Activated CD8-positive, alpha-beta T cell treated with anti-CD3 and anti-CD28 coated beads for 36 hours (primary cell): Measurements from ENCODE around the gene ELP6. TPM values are rescaled to one million over a fixed set of nuclear protein-coding genes. Genes with fewer than 3 reads are reported as not detected.
A peak's percentile ranks its signal among the peaks of the same experiment; 100 is the strongest.

Experiments used
- ATAC-seq: fragments of 200-7000 bp; cut with Tn5 transposase; one replicate; pipeline ENCODE4 v1.10.0; 2021; ENCODE audit warnings: mild to moderate bottlenecking, moderate library complexity
- CTCF ChIA-PET: fragments of 350-600 bp; sonication (Branson Sonifier 250); formaldehyde crosslinking; loops from one replicate; lab custom pipeline; 2021; ENCODE audit warnings: antibody characterized with exemption; lab: Charles Lee
- POLR2A ChIA-PET: fragments of 350-600 bp; sonication (Branson Sonifier 250); formaldehyde crosslinking; loops from one replicate; lab custom pipeline; 2021; ENCODE audit warnings: antibody characterized with exemption; lab: Charles Lee
- DNase-seq: peaks from one replicate; pipeline ENCODE4 v3.0.0-alpha.2; 2020
- H3K27ac Mint-ChIP-seq: one replicate; pipeline ENCODE4 v1.8.0; 2021; ENCODE audit warnings: mild to moderate bottlenecking, mixed read lengths
- H3K27me3 Mint-ChIP-seq: one replicate; pipeline ENCODE4 v1.8.0; 2021; ENCODE audit warnings: mixed read lengths
- H3K36me3 Mint-ChIP-seq: one replicate; pipeline ENCODE4 v1.8.0; 2021; ENCODE audit warnings: low read depth, mixed read lengths
- H3K4me1 Mint-ChIP-seq: one replicate; pipeline ENCODE4 v1.8.0; 2021; ENCODE audit warnings: low read depth, mixed read lengths
- H3K4me3 Mint-ChIP-seq: one replicate; pipeline ENCODE4 v1.8.0; 2021; ENCODE audit warnings: mild to moderate bottlenecking, moderate library complexity, mixed read lengths
- H3K9me3 Mint-ChIP-seq: one replicate; pipeline ENCODE4 v1.8.0; 2021; ENCODE audit warnings: mixed read lengths
- intact Hi-C: fragments of 100-400 bp; cut with micrococcal nuclease; formaldehyde crosslinking; loops from one replicate; pipeline ENCODE4 v1.10.0; 2022
- total RNA-seq, 2 experiments: library from RNA; stranded (reverse); gene quantifications; one replicate each; pipeline ENCODE4 v1.2.3, GENCODE V29; 2021
- TF ChIP-seq, protein P1 (sequence below): fragments of 200-600 bp; IDR thresholded peaks from one replicate; pipeline ENCODE4 v1.8.0; 2022; ENCODE audit warnings: antibody characterized with exemption, mild to moderate bottlenecking

Gene ELP6
- total RNA-seq, 2 experiments from 2014 or later: 41.4 to 41.5 TPM

DNA sequence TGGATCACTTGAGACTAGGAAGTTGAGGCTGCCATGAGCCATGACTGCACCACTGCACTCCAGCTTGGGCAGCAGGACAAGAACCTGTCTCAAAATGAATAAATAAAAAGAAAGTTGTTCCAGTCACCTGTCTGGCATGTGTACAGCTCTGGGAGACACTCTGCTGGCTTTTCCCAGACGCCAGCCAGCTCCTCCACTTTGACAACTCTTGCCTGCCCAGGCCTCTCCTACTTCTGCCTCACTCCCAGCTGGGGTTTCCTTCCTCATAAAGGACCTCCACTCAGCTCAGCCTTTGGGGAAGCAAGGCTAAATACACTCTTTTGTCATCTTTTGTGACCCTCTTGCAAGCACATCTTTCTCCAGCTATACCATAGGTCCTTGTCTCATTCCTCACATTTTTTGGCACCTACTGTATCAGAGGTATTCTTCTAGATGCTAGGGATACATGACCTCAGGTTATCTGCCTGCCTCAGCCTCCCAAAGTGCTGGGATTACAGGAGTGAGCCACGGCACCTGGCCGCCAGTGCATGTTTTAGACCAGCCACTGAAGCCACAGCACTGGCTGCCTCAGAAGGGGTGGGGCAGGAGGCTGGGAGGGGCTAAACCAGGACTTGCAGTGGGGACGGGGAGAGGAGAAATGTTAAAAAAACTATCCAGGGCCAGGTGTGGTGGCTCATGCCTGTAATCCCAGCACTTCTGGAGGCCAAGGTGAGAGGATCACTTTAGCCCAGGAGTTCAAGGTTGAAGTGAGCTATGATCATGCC is 10.0 kb upstream of the ELP6 start:
- ATAC-seq (no peak), DNase-seq (no peak)
- H3K36me3 Mint-ChIP-seq: no peaks in the 10 kb centered on the region
- TF ChIP-seq, protein P1, sequence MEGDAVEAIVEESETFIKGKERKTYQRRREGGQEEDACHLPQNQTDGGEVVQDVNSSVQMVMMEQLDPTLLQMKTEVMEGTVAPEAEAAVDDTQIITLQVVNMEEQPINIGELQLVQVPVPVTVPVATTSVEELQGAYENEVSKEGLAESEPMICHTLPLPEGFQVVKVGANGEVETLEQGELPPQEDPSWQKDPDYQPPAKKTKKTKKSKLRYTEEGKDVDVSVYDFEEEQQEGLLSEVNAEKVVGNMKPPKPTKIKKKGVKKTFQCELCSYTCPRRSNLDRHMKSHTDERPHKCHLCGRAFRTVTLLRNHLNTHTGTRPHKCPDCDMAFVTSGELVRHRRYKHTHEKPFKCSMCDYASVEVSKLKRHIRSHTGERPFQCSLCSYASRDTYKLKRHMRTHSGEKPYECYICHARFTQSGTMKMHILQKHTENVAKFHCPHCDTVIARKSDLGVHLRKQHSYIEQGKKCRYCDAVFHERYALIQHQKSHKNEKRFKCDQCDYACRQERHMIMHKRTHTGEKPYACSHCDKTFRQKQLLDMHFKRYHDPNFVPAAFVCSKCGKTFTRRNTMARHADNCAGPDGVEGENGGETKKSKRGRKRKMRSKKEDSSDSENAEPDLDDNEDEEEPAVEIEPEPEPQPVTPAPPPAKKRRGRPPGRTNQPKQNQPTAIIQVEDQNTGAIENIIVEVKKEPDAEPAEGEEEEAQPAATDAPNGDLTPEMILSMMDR: no peak
- H3K4me1 Mint-ChIP-seq: peaks cover 7% of the 10 kb centered on the region
- POLR2A ChIA-PET: interaction anchor here (1.2 to 1.9 kb wide), 3 partner anchors 12 to 257 kb away, joined by 3 to 7 read pairs (median 5); no protein-coding TSS in a partner anchor
- intact Hi-C loops: loop anchor here (2.0 kb wide), 1 partner anchor 265 kb away; no protein-coding TSS in a partner anchor
- H3K9me3 Mint-ChIP-seq: peaks cover 4% of the 10 kb centered on the region
- no peaks in the 10 kb centered on the region for H3K27me3 Mint-ChIP-seq
- CTCF ChIA-PET: interaction anchor here (0.9 to 3.9 kb wide), 10 partner anchors 11 to 301 kb away, joined by 3 to 30 read pairs (median 6); partner anchors contain the start of gene DHX30
- H3K4me3 Mint-ChIP-seq: no peak overlapping the region
- no peak overlapping the region for H3K27ac Mint-ChIP-seq

DNA sequence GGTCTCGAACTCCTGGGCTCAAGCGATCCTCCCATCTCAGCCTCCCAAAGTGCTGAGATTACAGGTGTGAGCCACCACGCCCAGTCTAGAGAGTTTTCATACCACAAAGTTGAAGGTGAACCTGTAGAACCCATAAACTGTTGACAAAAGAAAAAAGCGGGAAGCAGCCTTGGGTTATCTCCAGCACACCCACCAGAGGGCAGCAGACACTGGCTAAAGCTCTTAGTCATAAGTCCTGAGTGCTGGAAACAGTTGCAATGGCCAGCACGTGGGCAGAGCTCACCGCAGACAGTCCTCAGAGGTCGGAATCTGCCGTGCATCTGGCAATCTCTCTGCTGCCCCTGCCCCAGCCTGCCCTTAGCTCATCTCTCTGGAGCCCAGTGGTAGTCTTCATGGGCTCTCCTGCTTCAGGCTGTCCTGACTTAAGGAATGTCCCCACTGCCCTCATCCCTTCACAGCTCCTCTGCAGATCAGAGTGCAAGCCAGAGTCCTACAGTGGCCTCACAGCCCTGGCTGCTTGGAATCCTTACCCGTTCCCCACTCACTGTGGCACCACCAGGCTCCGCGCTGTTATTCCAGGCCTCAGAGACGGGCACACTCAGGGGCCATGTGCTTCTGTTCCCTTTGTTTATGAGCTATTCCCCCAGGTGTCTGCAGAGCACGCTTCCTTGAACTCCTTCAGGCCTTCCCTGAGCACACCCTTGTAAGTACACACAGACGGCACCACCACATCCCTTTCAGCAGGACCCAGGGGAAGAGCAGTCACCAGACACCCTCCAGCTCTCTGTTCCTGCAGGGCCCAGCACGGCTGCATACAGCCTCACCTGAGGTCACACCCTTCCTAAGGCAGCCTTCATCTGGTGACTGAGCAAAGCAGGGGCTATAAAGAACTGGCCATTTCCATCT is 8.8 kb upstream of the ELP6 start:
- H3K4me1 Mint-ChIP-seq: peaks cover 7% of the 10 kb centered on the region
- no peaks in the 10 kb centered on the region for H3K27me3 Mint-ChIP-seq
- H3K27ac Mint-ChIP-seq: peak overlapping the region; percentile 31
- peak; percentile 90 for DNase-seq
- no peaks in the 10 kb centered on the region for H3K36me3 Mint-ChIP-seq
- POLR2A ChIA-PET: interaction anchor here (0.6 to 1.9 kb wide), 6 partner anchors 9 to 303 kb away, joined by 3 to 7 read pairs (median 4); partner anchors contain the start of gene ELP6
- CTCF ChIA-PET: interaction anchor here (0.6 to 3.9 kb wide), 28 partner anchors 9 to 785 kb away, joined by 3 to 30 read pairs (median 4); partner anchors contain the start of genes DHX30 and ELP6
- H3K9me3 Mint-ChIP-seq: no peaks in the 10 kb centered on the region
- intact Hi-C loops: loop anchor here (2.0 kb wide), 1 partner anchor 266 kb away; no protein-coding TSS in a partner anchor
- TF ChIP-seq, protein P1: peak; percentile 94
- ATAC-seq: peak; percentile 94
- no peak overlapping the region for H3K4me3 Mint-ChIP-seq

DNA sequence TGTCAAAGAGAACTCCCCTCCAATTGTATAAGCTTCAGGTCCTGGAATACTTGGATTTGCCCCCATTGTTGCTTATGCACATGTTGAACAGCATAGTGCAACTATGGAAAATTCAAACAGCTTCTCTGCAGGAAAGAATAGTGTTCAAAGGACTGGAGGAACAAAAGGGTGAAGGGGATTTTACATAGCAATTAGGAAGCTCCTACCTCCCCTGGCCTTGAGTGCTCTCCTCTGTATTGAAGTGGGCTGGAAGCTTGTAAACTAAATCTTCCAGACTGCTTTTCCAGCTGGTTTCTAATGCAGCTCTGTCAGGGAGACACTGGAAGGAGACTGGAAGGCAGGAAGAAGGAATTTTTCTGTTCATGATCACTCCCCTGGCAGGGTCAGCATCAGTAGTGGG is 7.2 kb upstream of the ELP6 start:
- no peak for ATAC-seq
- H3K36me3 Mint-ChIP-seq: no peaks in the 10 kb centered on the region

DNA sequence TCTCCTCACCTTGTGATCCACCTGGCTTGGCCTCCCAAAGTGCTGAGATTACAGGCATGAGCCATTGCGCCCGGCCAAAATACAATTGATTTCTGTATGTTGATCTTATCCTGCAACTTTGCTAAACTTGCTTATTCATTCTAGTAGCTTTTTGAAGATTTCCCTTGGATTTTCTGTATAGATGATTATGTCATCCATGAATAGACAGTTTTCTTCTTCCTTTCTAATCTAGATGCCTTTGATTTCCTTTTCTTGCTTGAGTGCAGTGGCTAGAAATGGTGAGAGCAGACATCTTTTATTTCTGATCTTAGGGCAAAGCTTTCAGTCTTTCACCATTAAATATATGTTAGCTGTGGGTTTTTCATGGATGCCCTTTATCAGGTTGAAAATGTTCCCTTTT is 4.4 kb upstream of the ELP6 start:
- peaks cover 9% of the 10 kb centered on the region for H3K4me1 Mint-ChIP-seq
- ChIA-PET POLR2A (no interaction called here), CTCF (no interaction called here)
- H3K9me3 Mint-ChIP-seq: no peaks in the 10 kb centered on the region
- H3K27ac Mint-ChIP-seq: no peak overlapping the region
- no peak for DNase-seq
- no peaks in the 10 kb centered on the region for H3K27me3 Mint-ChIP-seq
- H3K36me3 Mint-ChIP-seq: no peaks in the 10 kb centered on the region
- intact Hi-C loops: no loop called here
- TF ChIP-seq, protein P1: no peak
- no peak for ATAC-seq
- H3K4me3 Mint-ChIP-seq: no peak overlapping the region

More for the DNA sequence above, 7.2 kb upstream of the ELP6 start:
- TF ChIP-seq, protein P1: no peak
- no peaks in the 10 kb centered on the region for H3K27me3 Mint-ChIP-seq
- H3K9me3 Mint-ChIP-seq: no peaks in the 10 kb centered on the region
- CTCF ChIA-PET: interaction anchor here (0.8 to 3.9 kb wide), 7 partner anchors 13 to 469 kb away, joined by 3 to 30 read pairs (median 6); no protein-coding TSS in a partner anchor
- no peak for DNase-seq
- H3K4me3 Mint-ChIP-seq: no peak overlapping the region
- POLR2A ChIA-PET: no interaction called here
- intact Hi-C loops: no loop called here
- no peak overlapping the region for H3K27ac Mint-ChIP-seq
- H3K4me1 Mint-ChIP-seq: peaks cover 7% of the 10 kb centered on the region
